ENCODE measurements around the gene ZNF205. TPM values are rescaled to one million over a fixed set of nuclear protein-coding genes. Genes with fewer than 3 reads are reported as not detected.

Gene ZNF205
- total and polyA plus RNA-seq, 10 of the 15 experiments (the other 5 are each of a cell fraction or from before 2014, with no cell fraction given): 0.26 to 1.5 (median 0.78) TPM; not detected in 2

DNA sequence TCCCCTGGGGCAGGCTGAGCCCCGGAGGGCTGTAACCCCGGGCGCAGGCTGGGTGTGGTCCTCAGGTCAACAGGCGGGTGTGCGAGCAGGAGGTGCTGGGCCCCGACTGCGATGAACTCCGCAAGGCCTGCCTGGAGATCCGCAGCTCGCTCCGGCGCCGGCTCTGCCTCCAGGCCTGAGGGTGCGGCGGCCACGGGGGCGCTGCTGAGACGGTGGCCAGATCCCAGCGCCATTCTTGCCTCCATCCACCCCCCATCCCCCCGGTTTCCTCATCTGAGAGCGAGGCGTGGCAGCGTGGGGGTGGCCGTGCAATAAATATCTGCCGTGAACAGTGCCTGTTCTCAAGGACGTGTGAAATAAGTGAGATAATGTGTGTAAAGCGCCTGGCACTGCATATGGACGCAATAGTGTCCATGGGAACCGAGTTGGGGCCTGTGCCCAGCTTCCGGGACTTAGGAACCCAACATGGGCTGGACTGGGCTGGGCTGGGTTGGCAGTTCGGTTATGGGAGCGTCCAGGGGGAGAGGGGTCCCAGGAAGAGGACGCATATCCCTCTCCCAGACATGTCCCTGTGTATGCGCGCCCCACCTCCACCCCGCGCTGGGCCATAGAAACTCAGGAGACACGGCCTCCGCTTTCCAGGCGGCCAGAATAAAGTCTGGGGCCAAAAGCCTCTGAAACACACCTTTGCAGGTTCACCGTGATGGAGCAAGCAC is 37.4 kb downstream of the ZNF205 start (continued):
- TF ChIP-seq FOS (IDR thresholded peaks at IDR 0.05; ENCODE audit: borderline replicate concordance, extremely low read depth, insufficient read length): no peak
- peak; percentile 57; the same call in 1 of the 2 replicates for TF ChIP-seq NBN (IDR thresholded peaks at IDR 0.05)
- TF ChIP-seq POLR2A (IDR thresholded peaks at IDR 0.05; ENCODE audit: low read depth, low read length): 0 out of 2 replicates have a peak, but pooled peaks have one; percentile 47
- peak; percentile 21; the same call in 1 of the 2 replicates for TF ChIP-seq IKZF1 (conservative IDR thresholded peaks at IDR 0.05)
- TF ChIP-seq STAT1 (conservative IDR thresholded peaks at IDR 0.05): 0 out of 2 replicates have a peak, but pooled peaks have one; percentile 25
- TF ChIP-seq TCF3 (IDR thresholded peaks at IDR 0.05; ENCODE audit: borderline replicate concordance, insufficient read depth, low read depth, low read length): no peak
- TF ChIP-seq, protein P1, sequence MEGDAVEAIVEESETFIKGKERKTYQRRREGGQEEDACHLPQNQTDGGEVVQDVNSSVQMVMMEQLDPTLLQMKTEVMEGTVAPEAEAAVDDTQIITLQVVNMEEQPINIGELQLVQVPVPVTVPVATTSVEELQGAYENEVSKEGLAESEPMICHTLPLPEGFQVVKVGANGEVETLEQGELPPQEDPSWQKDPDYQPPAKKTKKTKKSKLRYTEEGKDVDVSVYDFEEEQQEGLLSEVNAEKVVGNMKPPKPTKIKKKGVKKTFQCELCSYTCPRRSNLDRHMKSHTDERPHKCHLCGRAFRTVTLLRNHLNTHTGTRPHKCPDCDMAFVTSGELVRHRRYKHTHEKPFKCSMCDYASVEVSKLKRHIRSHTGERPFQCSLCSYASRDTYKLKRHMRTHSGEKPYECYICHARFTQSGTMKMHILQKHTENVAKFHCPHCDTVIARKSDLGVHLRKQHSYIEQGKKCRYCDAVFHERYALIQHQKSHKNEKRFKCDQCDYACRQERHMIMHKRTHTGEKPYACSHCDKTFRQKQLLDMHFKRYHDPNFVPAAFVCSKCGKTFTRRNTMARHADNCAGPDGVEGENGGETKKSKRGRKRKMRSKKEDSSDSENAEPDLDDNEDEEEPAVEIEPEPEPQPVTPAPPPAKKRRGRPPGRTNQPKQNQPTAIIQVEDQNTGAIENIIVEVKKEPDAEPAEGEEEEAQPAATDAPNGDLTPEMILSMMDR (IDR thresholded peaks at IDR 0.05 in 2 of 3, conservative IDR thresholded peaks at IDR 0.05 in 1 of 3; ENCODE audit: control insufficient read depth in 2 of 3, extremely low read depth in 1 of 3, insufficient read depth in 1 of 3, low read depth in 3 of 3, low read length in 3 of 3): peak; percentile 55 to 63 (median 58)
- no peak for TF ChIP-seq PML (IDR thresholded peaks at IDR 0.05; ENCODE audit: low read length)
- no peak for TF ChIP-seq GATAD2B (conservative IDR thresholded peaks at IDR 0.05; ENCODE audit: low read depth)
- 0 out of 3 replicates have a peak, but pooled peaks of 1 of the 2 experiments have one; percentile 2 for TF ChIP-seq EGR1 (IDR thresholded peaks at IDR 0.05; ENCODE audit: borderline replicate concordance in 1 of 2, low read depth in 2 of 2, low read length in 2 of 2)
- TF ChIP-seq CUX1 (IDR thresholded peaks at IDR 0.05; ENCODE audit: insufficient replicate concordance, low read depth, low read length): no peak
- no peak for TF ChIP-seq PAX8 (IDR thresholded peaks at IDR 0.05)
- TF ChIP-seq MYB (IDR thresholded peaks at IDR 0.05; ENCODE audit: borderline replicate concordance, low read depth, low read length): no peak
- TF ChIP-seq ATF3 (IDR thresholded peaks at IDR 0.05; ENCODE audit: borderline replicate concordance, extremely low read depth, low read depth, low read length): no peak
- 0 out of 2 replicates have a peak, but pooled peaks have one; percentile 11 for TF ChIP-seq RAD21 (IDR thresholded peaks at IDR 0.05; ENCODE audit: insufficient read depth, low read depth, low read length)
- TF ChIP-seq ZBED1 (IDR thresholded peaks at IDR 0.05; ENCODE audit: borderline replicate concordance): no peak
- TF ChIP-seq TAF1 (IDR thresholded peaks at IDR 0.05; ENCODE audit: borderline replicate concordance, low read depth, low read length): peak; percentile 4; the same call in 1 of the 2 replicates
- TF ChIP-seq TARDBP (IDR thresholded peaks at IDR 0.05; ENCODE audit: borderline replicate concordance): 0 out of 2 replicates have a peak, but pooled peaks have one; percentile 64
- peak; percentile 40 for TF ChIP-seq RUNX3 (IDR thresholded peaks at IDR 0.05; ENCODE audit: low read length)

All from GM12878 (cell line).